GM21367 (cell line): ENCODE measurements around the gene SNX18.
A peak's percentile ranks its signal among the peaks of the same experiment; 100 is the strongest.
"Not testable (repeated sequence)": the region's sequence is repeated elsewhere in the genome, so short reads cannot be mapped to it uniquely, and the experiment has no call there.

Experiments
- ATAC-seq: cut with Tn5 transposase; IDR thresholded peaks from one replicate; pipeline ENCODE4 v1.9.1; 2021; ENCODE audit not compliant: unreplicated experiment

The SNX18 gene

GRCh38 chr5:54517512-54518145 is at the start of gene SNX18:
Gene SNX18 (plus strand): TSS chr5:54517759. CDS start chr5:54517953, 194 bp downstream.
- peak; percentile 95 for ATAC-seq

- peak; percentile 83 for ATAC-seq
These were observed 47.9 kb upstream of the SNX18 start for GRCh38 chr5:54469622-54470021.

GRCh38 chr5:54470128-54470527 is 47.4 kb upstream of the SNX18 start:
- no peak for ATAC-seq

GRCh38 chr5:54470677-54471076 is 46.9 kb upstream of the SNX18 start:
- ATAC-seq = no peak

GRCh38 chr5:54471398-54471797 is 46.2 kb upstream of the SNX18 start:
- no peak for ATAC-seq

GRCh38 chr5:54476682-54477081 is 40.9 kb upstream of the SNX18 start:
- no peak for ATAC-seq

- no peak for ATAC-seq
These were observed 39.5 kb upstream of the SNX18 start for GRCh38 chr5:54477941-54478478.

- ATAC-seq = no peak
These were observed 37.3 kb upstream of the SNX18 start for GRCh38 chr5:54480296-54480695.

GRCh38 chr5:54484219-54484894 is 33.2 kb upstream of the SNX18 start:
- ATAC-seq = no peak

GRCh38 chr5:54485659-54486058 is 31.9 kb upstream of the SNX18 start:
- ATAC-seq = not testable (repeated sequence)

- ATAC-seq = not testable (repeated sequence)
These were observed 27.9 kb upstream of the SNX18 start for GRCh38 chr5:54489648-54489979.

GRCh38 chr5:54491326-54491725 is 26.2 kb upstream of the SNX18 start:
- no peak for ATAC-seq

- ATAC-seq = no peak
These were observed 25.4 kb upstream of the SNX18 start for GRCh38 chr5:54492178-54492577.

GRCh38 chr5:54495027-54495426 is 22.5 kb upstream of the SNX18 start:
- no peak for ATAC-seq

GRCh38 chr5:54514291-54514690 is 3.3 kb upstream of the SNX18 start:
- no peak for ATAC-seq

- no peak for ATAC-seq
These were observed 2.6 kb upstream of the SNX18 start for GRCh38 chr5:54514841-54515432.

GRCh38 chr5:54515634-54516033 is 1.9 kb upstream of the SNX18 start:
- ATAC-seq = no peak

- ATAC-seq = no peak
These were observed 1.4 kb upstream of the SNX18 start for GRCh38 chr5:54516051-54516655.

GRCh38 chr5:54517174-54517511 is 416 bp upstream of the SNX18 start:
- no peak for ATAC-seq

- peak; percentile 25 for ATAC-seq
These were observed 723 bp downstream of the SNX18 start for GRCh38 chr5:54518146-54518817.

GRCh38 chr5:54518818-54519508 is 1.4 kb downstream of the SNX18 start:
- no peak for ATAC-seq
